Neural cell (in vitro differentiated cells): ENCODE results near the gene ALDH8A1. TPM values are rescaled to one million over a fixed set of nuclear protein-coding genes. Genes with fewer than 3 reads are reported as not detected.

Experiments used
- H2AFZ ChIP-seq: fragments of 200-600, 300-800 bp; sonication (generic), shearing (Covaris generic); 2 replicates; pipeline ENCODE4 v1.6.0; 2014; ENCODE audit warnings: low read depth, mild to moderate bottlenecking, antibody characterized with exemption, low read length, moderate library complexity
- H3F3A ChIP-seq: fragments of 200-600 bp; shearing (Covaris generic); 2 replicates; pipeline ENCODE4 v1.6.1; 2016; ENCODE audit warnings: mild to moderate bottlenecking, moderate library complexity, mixed read lengths, antibody characterized with exemption, low read length; ENCODE audit not compliant: insufficient read depth, poor library complexity, severe bottlenecking
- H3K27ac ChIP-seq: fragments of 200-600, 300-800 bp; sonication (generic), shearing (Covaris generic); 2 replicates; pipeline ENCODE4 v1.5.1; 2014; ENCODE audit warnings: mild to moderate bottlenecking, low read length, moderate library complexity
- H3K27me3 ChIP-seq: fragments of 300-800, 200-600 bp; sonication (generic), shearing (Covaris generic); 2 replicates; pipeline ENCODE4 v1.6.0; 2014; ENCODE audit warnings: mild to moderate bottlenecking, low read depth, low read length, moderate library complexity; ENCODE audit not compliant: insufficient read depth
- H3K36me3 ChIP-seq: fragments of 300-800, 200-600 bp; sonication (generic), shearing (Covaris generic); 2 replicates; pipeline ENCODE4 v1.5.1; 2014; ENCODE audit warnings: mild to moderate bottlenecking, antibody characterized with exemption, low read length, moderate library complexity; ENCODE audit not compliant: insufficient read depth
- H3K4me2 ChIP-seq: fragments of 300-800, 200-600 bp; sonication (generic), shearing (Covaris generic); 2 replicates; pipeline ENCODE4 v1.6.0; 2014; ENCODE audit warnings: mild to moderate bottlenecking, low read length
- H3K4me3 ChIP-seq: fragments of 300-800, 200-600 bp; sonication (generic), shearing (Covaris generic); 2 replicates; pipeline ENCODE4 v1.5.1; 2014; ENCODE audit warnings: mild to moderate bottlenecking, low read length, moderate library complexity
- H3K79me2 ChIP-seq: fragments of 200-600 bp; shearing (Covaris generic); replicated peaks from 2 replicates; pipeline ENCODE4 v1.6.0; 2014; ENCODE audit warnings: mild to moderate bottlenecking, low read length, moderate library complexity; ENCODE audit not compliant: insufficient read depth
- H3K9ac ChIP-seq: fragments of 300-800, 200-600 bp; sonication (generic), shearing (Covaris generic); 2 replicates; pipeline ENCODE4 v1.6.1; 2016; ENCODE audit warnings: mild to moderate bottlenecking, low read length, mixed read lengths
- H3K9me2 ChIP-seq: fragments of 200-600 bp; shearing (Covaris generic); 2 replicates; pipeline ENCODE4 v1.6.1; 2016; ENCODE audit warnings: mild to moderate bottlenecking, low read length, mixed read lengths; ENCODE audit not compliant: insufficient read depth
- H3K9me3 ChIP-seq: fragments of 200-600, 300-800 bp; sonication (generic), shearing (Covaris generic); 2 replicates; pipeline ENCODE4 v1.6.1; 2016; ENCODE audit warnings: mild to moderate bottlenecking, mixed run types, low read length, moderate library complexity, mixed read lengths
- H4K20me1 ChIP-seq: fragments of 200-600 bp; shearing (Covaris generic); 2 replicates; pipeline ENCODE4 v1.6.1; 2016; ENCODE audit warnings: mild to moderate bottlenecking, mixed run types; ENCODE audit not compliant: insufficient read depth
- CTCF ChIP-seq: fragments of 450-650 bp; IDR thresholded peaks from 2 replicates; pipeline ENCODE4 v1.5.1; 2014; ENCODE audit warnings: antibody characterized with exemption, mild to moderate bottlenecking, moderate library complexity; ENCODE audit not compliant: poor library complexity, severe bottlenecking
- EP300 ChIP-seq: fragments of 450-650 bp; conservative IDR thresholded peaks from 2 replicates; pipeline ENCODE4 v1.6.1; 2014; ENCODE audit warnings: antibody characterized with exemption, mild to moderate bottlenecking, moderate library complexity; ENCODE audit not compliant: poor library complexity, severe bottlenecking
- EZH2 ChIP-seq: fragments of 200-600, 300-800 bp; shearing (Covaris generic), sonication (generic); IDR thresholded peaks from 2 replicates; pipeline ENCODE4 v1.6.1; 2014; ENCODE audit warnings: antibody characterized with exemption, low read length, borderline replicate concordance, mild to moderate bottlenecking; ENCODE audit not compliant: insufficient read depth, poor library complexity, severe bottlenecking
- MXI1 ChIP-seq: fragments of 450-650 bp; conservative IDR thresholded peaks from 2 replicates; pipeline ENCODE4 v1.6.1; 2014; ENCODE audit warnings: antibody characterized with exemption, mild to moderate bottlenecking; ENCODE audit not compliant: poor library complexity, severe bottlenecking
- POLR2AphosphoS5 ChIP-seq: IDR thresholded peaks from 2 replicates; pipeline ENCODE4 v1.6.1; 2012
- RAD21 ChIP-seq: fragments of 450-650 bp; conservative IDR thresholded peaks from 2 replicates; pipeline ENCODE4 v1.6.1; 2014; ENCODE audit warnings: antibody characterized with exemption, mild to moderate bottlenecking, moderate library complexity
- REST ChIP-seq: IDR thresholded peaks from 2 replicates; pipeline ENCODE4 v1.6.1; 2012; ENCODE audit warnings: borderline replicate concordance
- SMC3 ChIP-seq: fragments of 450-650 bp; conservative IDR thresholded peaks from 2 replicates; pipeline ENCODE4 v1.6.1; 2014; ENCODE audit warnings: antibody characterized with exemption, mild to moderate bottlenecking, moderate library complexity; ENCODE audit not compliant: poor library complexity
- TAF1 ChIP-seq: IDR thresholded peaks from 2 replicates; pipeline ENCODE4 v1.6.1; 2012; ENCODE audit warnings: low read depth
- polyA plus RNA-seq: library from polyadenylated mRNA; depleted of rRNA; stranded (reverse); fragments of >200 nt; gene quantifications from 2 replicates; pipeline ENCODE4 v1.2.3, GENCODE V29; 2014

Gene ALDH8A1
- polyA plus RNA-seq, 1 donor from 2014 or later: 6.9 TPM

GRCh38 chr6:134948142-134948541 lies 1.8 kb downstream of the ALDH8A1 start:
- no peak overlapping the region for H3K4me3 ChIP-seq
- H3F3A ChIP-seq: no peaks in the 10 kb centered on the region
- no peaks in the 10 kb centered on the region for H3K79me2 ChIP-seq
- no peaks in the 10 kb centered on the region for H3K9me3 ChIP-seq
- H3K27me3 ChIP-seq: no peaks in the 10 kb centered on the region
- no peaks in the 10 kb centered on the region for H4K20me1 ChIP-seq
- H3K9me2 ChIP-seq: no peaks in the 10 kb centered on the region
- H3K27ac ChIP-seq: no peak overlapping the region
- TF ChIP-seq TAF1: no peak
- no peak for TF ChIP-seq RAD21
- TF ChIP-seq EZH2: no peak
- TF ChIP-seq CTCF: no peak
- no peak for TF ChIP-seq EP300
- no peak for TF ChIP-seq REST
- no peak for TF ChIP-seq MXI1
- no peak for TF ChIP-seq SMC3
- no peak for TF ChIP-seq POLR2AphosphoS5
- no peak overlapping the region for H2AFZ ChIP-seq
- H3K9ac ChIP-seq: no peak overlapping the region
- no peak overlapping the region for H3K4me2 ChIP-seq
- H3K36me3 ChIP-seq: no peaks in the 10 kb centered on the region

GRCh38 chr6:134945045-134945444 lies 4.9 kb downstream of the ALDH8A1 start:
- H3K9me2 ChIP-seq: no peaks in the 10 kb centered on the region
- no peaks in the 10 kb centered on the region for H3K9me3 ChIP-seq
- H3K4me2 ChIP-seq: no peak overlapping the region
- H3K27ac ChIP-seq: no peak overlapping the region
- no peaks in the 10 kb centered on the region for H3F3A ChIP-seq
- H2AFZ ChIP-seq: no peak overlapping the region
- no peaks in the 10 kb centered on the region for H4K20me1 ChIP-seq
- no peaks in the 10 kb centered on the region for H3K79me2 ChIP-seq
- H3K9ac ChIP-seq: no peak overlapping the region
- no peaks in the 10 kb centered on the region for H3K36me3 ChIP-seq
- H3K4me3 ChIP-seq: no peak overlapping the region
- no peaks in the 10 kb centered on the region for H3K27me3 ChIP-seq
- no peak for TF ChIP-seq RAD21
- no peak for TF ChIP-seq POLR2AphosphoS5
- no peak for TF ChIP-seq SMC3
- TF ChIP-seq EZH2: no peak
- no peak for TF ChIP-seq TAF1
- no peak for TF ChIP-seq REST
- no peak for TF ChIP-seq CTCF
- no peak for TF ChIP-seq EP300
- no peak for TF ChIP-seq MXI1
